ENCODE results near the gene RALGAPA1. TPM values are rescaled to one million over a fixed set of nuclear protein-coding genes. Genes with fewer than 3 reads are reported as not detected.

The RALGAPA1 gene
- total RNA-seq, 1 donor from 2014 or later = 31.8 TPM

- H3K9me3 ChIP-seq (replicated peaks) = no peaks in the 10 kb centered on the region
Observed at GRCh38 chr14:35534208-35534872, 274.8 kb downstream of the RALGAPA1 start.

GRCh38 chr14:35533357-35534207 is 275.5 kb downstream of the RALGAPA1 start, which contains the start of gene INSM2:
Gene INSM2, plus strand, starts transcription at chr14:35534164. Its CDS starts 89 bp downstream, at chr14:35534253.
- Histone ChIP-seq H3K4me1 (peaks cover 32% of the 10 kb centered on the region), H3K36me3 (peaks cover 6% of the 10 kb centered on the region), H3K27ac (replicated peaks) (no peak within 1 kb of the TSS), H3K9me3 (replicated peaks) (no peaks in the 10 kb centered on the region), H3K27me3 (ENCODE audit: low read depth) (peaks cover 77% of the 10 kb centered on the region), H3K4me3 (peak within 1 kb of the TSS; percentile 74)
- intact Hi-C loops (cut with micrococcal nuclease) = no loop called here
- TF ChIP-seq CTCF (IDR thresholded peaks at IDR 0.05; ENCODE audit: borderline replicate concordance) = no peak
- DNase-seq = peak; percentile 49

More at GRCh38 chr14:35534208-35534872, 274.8 kb downstream of the RALGAPA1 start:
- TF ChIP-seq CTCF (IDR thresholded peaks at IDR 0.05; ENCODE audit: borderline replicate concordance) = no peak
- intact Hi-C loops (cut with micrococcal nuclease) = no loop called here
- H3K27me3 ChIP-seq (ENCODE audit: low read depth) = peaks cover 70% of the 10 kb centered on the region
- no peak overlapping the region for H3K27ac ChIP-seq (replicated peaks)
- peak overlapping the region; percentile 74 for H3K4me3 ChIP-seq
- no peak for DNase-seq
- H3K36me3 ChIP-seq = peaks cover 6% of the 10 kb centered on the region
- H3K4me1 ChIP-seq = peaks cover 32% of the 10 kb centered on the region

- H3K4me3 ChIP-seq = peak overlapping the region; percentile 74
- no peaks in the 10 kb centered on the region for H3K36me3 ChIP-seq
- TF ChIP-seq CTCF (IDR thresholded peaks at IDR 0.05; ENCODE audit: borderline replicate concordance) = no peak
- DNase-seq = no peak
- peaks cover 84% of the 10 kb centered on the region for H3K27me3 ChIP-seq (ENCODE audit: low read depth)
- peaks cover 32% of the 10 kb centered on the region for H3K4me1 ChIP-seq
- no peak overlapping the region for H3K27ac ChIP-seq (replicated peaks)
- no peaks in the 10 kb centered on the region for H3K9me3 ChIP-seq (replicated peaks)
- intact Hi-C loops (cut with micrococcal nuclease) = no loop called here
Observed at GRCh38 chr14:35532783-35533356, 276.2 kb downstream of the RALGAPA1 start.

GRCh38 chr14:35531960-35532747 is 276.9 kb downstream of the RALGAPA1 start:
- no peak for DNase-seq
- TF ChIP-seq CTCF (IDR thresholded peaks at IDR 0.05; ENCODE audit: borderline replicate concordance) = no peak
- Histone ChIP-seq H3K4me1 (peaks cover 32% of the 10 kb centered on the region), H3K9me3 (replicated peaks) (no peaks in the 10 kb centered on the region), H3K27ac (replicated peaks) (no peak overlapping the region), H3K27me3 (ENCODE audit: low read depth) (peaks cover 89% of the 10 kb centered on the region), H3K4me3 (no peak overlapping the region), H3K36me3 (no peaks in the 10 kb centered on the region)
- intact Hi-C loops (cut with micrococcal nuclease) = no loop called here

- no peak for TF ChIP-seq CTCF (IDR thresholded peaks at IDR 0.05; ENCODE audit: borderline replicate concordance)
- intact Hi-C loops (cut with micrococcal nuclease) = no loop called here
- Histone ChIP-seq H3K4me1 (no peaks in the 10 kb centered on the region), H3K27ac (replicated peaks) (no peak overlapping the region), H3K27me3 (ENCODE audit: low read depth) (peaks cover 45% of the 10 kb centered on the region), H3K36me3 (no peaks in the 10 kb centered on the region), H3K4me3 (no peak overlapping the region), H3K9me3 (replicated peaks) (no peaks in the 10 kb centered on the region)
- DNase-seq = no peak
Observed at GRCh38 chr14:35526962-35527361, 282.1 kb downstream of the RALGAPA1 start.

Data from left ventricle myocardium inferior (tissue), 1 donor.